NT2/D1 (cell line): ENCODE data around the gene RBP5.

Experiments used
- DNase-seq: peaks from one replicate; pipeline ENCODE4 v3.0.0-alpha.2; 2011; ENCODE audit warnings: low read depth, low spot score
- H3K27me3 ChIP-seq: 2 replicates; pipeline ENCODE4 v1.6.0; 2011; ENCODE audit warnings: mild to moderate bottlenecking; ENCODE audit not compliant: insufficient read length, insufficient read depth
- H3K36me3 ChIP-seq: 2 replicates; pipeline ENCODE4 v1.6.1; 2011; ENCODE audit warnings: mild to moderate bottlenecking, low read length, mixed read lengths; ENCODE audit not compliant: insufficient read depth, insufficient read length
- H3K4me1 ChIP-seq: 2 replicates; pipeline ENCODE4 v1.5.1; 2011; ENCODE audit not compliant: insufficient read depth, insufficient read length
- H3K4me3 ChIP-seq: 2 replicates; pipeline ENCODE4 v1.5.1; 2011; ENCODE audit warnings: low read depth; ENCODE audit not compliant: insufficient read length
- H3K9ac ChIP-seq: 2 replicates; pipeline ENCODE4 v1.6.0; 2011; ENCODE audit warnings: low read depth; ENCODE audit not compliant: insufficient read length
- H3K9me3 ChIP-seq: 2 replicates; pipeline ENCODE4 v1.5.1; 2011; ENCODE audit warnings: mild to moderate bottlenecking, low read length; ENCODE audit not compliant: insufficient read depth
- SUZ12 ChIP-seq: IDR thresholded peaks from 2 replicates; pipeline ENCODE4 v1.6.1; 2011; ENCODE audit not compliant: insufficient read length, insufficient read depth; ENCODE audit errors: extremely low read depth
- YY1 ChIP-seq: IDR thresholded peaks from 2 replicates; pipeline ENCODE4 v1.6.1; 2011; ENCODE audit not compliant: insufficient read length, insufficient read depth
- ZNF274 ChIP-seq: IDR thresholded peaks from 2 replicates; pipeline ENCODE4 v1.6.1; 2011; ENCODE audit warnings: mild to moderate bottlenecking, low read depth, low read length

Gene RBP5

DNA sequence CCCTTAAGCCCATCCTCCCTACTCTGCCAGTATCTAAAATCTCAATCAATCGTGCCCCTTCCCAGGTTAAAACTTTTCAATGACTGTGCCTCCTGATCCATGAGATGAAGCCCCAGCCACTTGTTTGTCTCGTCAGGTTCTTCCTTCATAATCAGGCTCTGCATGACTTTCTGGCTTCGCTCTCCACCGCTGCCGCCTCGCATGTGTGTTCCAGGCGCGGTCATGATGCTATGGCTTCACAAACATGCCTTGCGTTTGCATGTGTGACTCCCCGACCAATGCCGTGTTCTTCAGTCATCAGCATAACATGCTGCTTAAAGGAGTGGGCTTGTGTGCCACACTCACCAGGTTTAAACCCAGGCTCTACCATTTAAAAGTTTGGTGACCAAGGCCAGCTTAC, 14.7 kb downstream of the RBP5 start:
- DNase-seq = no peak
- no peak overlapping the region for H3K4me3 ChIP-seq
- H3K9me3 ChIP-seq = no peaks in the 10 kb centered on the region
- peaks cover 9% of the 10 kb centered on the region for H3K4me1 ChIP-seq
- peak overlapping the region; percentile 45 for H3K9ac ChIP-seq
- peaks cover 45% of the 10 kb centered on the region for H3K36me3 ChIP-seq
- TF ChIP-seq ZNF274 (no peak), SUZ12 (no peak), YY1 (no peak)
- H3K27me3 ChIP-seq = peaks cover 13% of the 10 kb centered on the region

GRCh38 chr12:7113389-7113871, 15.3 kb downstream of the RBP5 start:
- H3K9ac ChIP-seq = peak overlapping the region; percentile 45
- DNase-seq = peak; percentile 76
- no peak for TF ChIP-seq SUZ12
- TF ChIP-seq ZNF274 = no peak
- no peak for TF ChIP-seq YY1
- H3K4me1 ChIP-seq = peaks cover 9% of the 10 kb centered on the region
- peaks cover 43% of the 10 kb centered on the region for H3K36me3 ChIP-seq
- peaks cover 13% of the 10 kb centered on the region for H3K27me3 ChIP-seq
- no peak overlapping the region for H3K4me3 ChIP-seq
- H3K9me3 ChIP-seq = no peaks in the 10 kb centered on the region

GRCh38 chr12:7112041-7112440, 16.6 kb downstream of the RBP5 start:
- no peak overlapping the region for H3K9ac ChIP-seq
- DNase-seq = no peak
- peaks cover under 1% of the 10 kb centered on the region for H3K9me3 ChIP-seq
- peaks cover 29% of the 10 kb centered on the region for H3K36me3 ChIP-seq
- no peak overlapping the region for H3K4me3 ChIP-seq
- H3K27me3 ChIP-seq = peaks cover 13% of the 10 kb centered on the region
- TF ChIP-seq YY1 (no peak), ZNF274 (no peak), SUZ12 (no peak)
- H3K4me1 ChIP-seq = peaks cover 13% of the 10 kb centered on the region

DNA sequence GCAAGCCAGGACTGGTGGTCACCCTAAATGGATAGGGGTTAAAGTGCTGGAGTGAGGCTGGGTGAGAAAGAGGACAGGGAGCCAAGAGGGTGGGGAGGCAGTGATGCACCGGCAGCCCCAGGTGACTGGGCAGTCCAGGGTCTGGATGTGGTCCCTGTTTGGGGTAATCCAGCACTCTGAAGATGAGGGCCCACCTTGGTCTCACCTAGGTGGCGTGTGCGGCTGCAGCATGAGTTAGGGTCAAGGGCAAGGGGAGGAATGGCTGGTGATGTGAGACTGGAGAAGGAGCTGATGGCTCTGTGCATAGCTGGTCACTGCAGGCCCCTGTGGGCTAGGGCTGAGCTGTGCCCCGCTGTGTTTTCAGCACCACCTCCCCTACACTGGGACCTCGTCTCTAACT, 18.0 kb downstream of the RBP5 start:
- Histone ChIP-seq H3K9ac (no peak overlapping the region), H3K9me3 (peaks cover 15% of the 10 kb centered on the region), H3K4me3 (no peak overlapping the region), H3K27me3 (peaks cover 13% of the 10 kb centered on the region), H3K4me1 (peaks cover 13% of the 10 kb centered on the region), H3K36me3 (peaks cover 24% of the 10 kb centered on the region)
- TF ChIP-seq SUZ12 (no peak), ZNF274 (no peak), YY1 (no peak)
- DNase-seq = no peak

GRCh38 chr12:7109572-7109920, 19.1 kb downstream of the RBP5 start:
- Histone ChIP-seq H3K4me3 (peak overlapping the region; percentile 66), H3K9me3 (peaks cover 17% of the 10 kb centered on the region), H3K27me3 (peaks cover 13% of the 10 kb centered on the region), H3K4me1 (peaks cover 13% of the 10 kb centered on the region), H3K9ac (peak overlapping the region; percentile 79), H3K36me3 (peaks cover 18% of the 10 kb centered on the region)
- DNase-seq = no peak
- TF ChIP-seq ZNF274 = no peak
- TF ChIP-seq YY1 = no peak
- TF ChIP-seq SUZ12 = no peak

DNA sequence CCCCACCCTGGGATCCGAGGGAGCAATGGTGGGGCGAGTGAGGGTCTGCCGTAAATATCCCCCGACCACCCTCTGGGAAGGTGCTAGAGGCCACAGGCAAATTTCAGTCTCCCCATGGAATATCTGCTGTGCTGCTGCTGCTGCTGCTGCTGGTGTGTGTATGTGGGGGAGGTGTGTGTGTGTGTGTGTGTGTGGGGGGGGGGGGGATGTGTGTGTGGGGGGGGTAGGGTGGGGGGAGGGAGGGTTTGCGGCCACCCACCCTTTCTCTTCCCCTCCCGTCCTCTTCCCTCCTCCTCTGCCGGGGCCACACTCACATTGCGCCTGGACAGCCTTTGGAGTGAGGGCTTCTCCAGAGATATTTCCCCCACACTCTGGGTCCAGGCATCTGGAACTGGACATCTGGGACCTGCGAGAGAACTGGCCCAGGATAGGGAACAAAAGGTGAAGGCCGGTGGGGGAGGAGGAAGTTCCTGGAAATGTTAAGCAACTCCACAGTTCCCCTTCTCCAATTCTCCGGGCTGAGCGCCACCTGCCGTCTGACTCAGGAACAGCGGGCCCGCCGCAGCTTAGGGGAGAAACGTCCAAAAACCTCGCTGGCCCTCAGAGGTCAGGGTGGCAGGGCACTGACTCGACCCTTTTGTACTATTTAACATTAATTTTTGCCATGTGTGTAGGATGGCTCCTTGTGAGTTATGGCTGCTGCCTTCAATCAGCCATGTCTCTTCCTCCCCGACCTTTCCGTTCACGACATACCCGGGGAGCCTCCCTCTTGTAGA, 19.7 kb downstream of the RBP5 start, which contains the start of gene C1RL:
Gene C1RL, minus strand, starts transcription at position 419 of the 776 bp plus-strand sequence. Its CDS starts 34 bp downstream, at position 385.
- Histone ChIP-seq H3K36me3 (peaks cover 17% of the 10 kb centered on the region), H3K27me3 (peaks cover 13% of the 10 kb centered on the region), H3K4me3 (peak within 1 kb of the TSS; percentile 66), H3K9me3 (peaks cover 17% of the 10 kb centered on the region), H3K9ac (peak within 1 kb of the TSS; percentile 86), H3K4me1 (peaks cover 13% of the 10 kb centered on the region)
- peak; percentile 93 for DNase-seq
- TF ChIP-seq YY1 (no peak), SUZ12 (no peak), ZNF274 (no peak)

DNA sequence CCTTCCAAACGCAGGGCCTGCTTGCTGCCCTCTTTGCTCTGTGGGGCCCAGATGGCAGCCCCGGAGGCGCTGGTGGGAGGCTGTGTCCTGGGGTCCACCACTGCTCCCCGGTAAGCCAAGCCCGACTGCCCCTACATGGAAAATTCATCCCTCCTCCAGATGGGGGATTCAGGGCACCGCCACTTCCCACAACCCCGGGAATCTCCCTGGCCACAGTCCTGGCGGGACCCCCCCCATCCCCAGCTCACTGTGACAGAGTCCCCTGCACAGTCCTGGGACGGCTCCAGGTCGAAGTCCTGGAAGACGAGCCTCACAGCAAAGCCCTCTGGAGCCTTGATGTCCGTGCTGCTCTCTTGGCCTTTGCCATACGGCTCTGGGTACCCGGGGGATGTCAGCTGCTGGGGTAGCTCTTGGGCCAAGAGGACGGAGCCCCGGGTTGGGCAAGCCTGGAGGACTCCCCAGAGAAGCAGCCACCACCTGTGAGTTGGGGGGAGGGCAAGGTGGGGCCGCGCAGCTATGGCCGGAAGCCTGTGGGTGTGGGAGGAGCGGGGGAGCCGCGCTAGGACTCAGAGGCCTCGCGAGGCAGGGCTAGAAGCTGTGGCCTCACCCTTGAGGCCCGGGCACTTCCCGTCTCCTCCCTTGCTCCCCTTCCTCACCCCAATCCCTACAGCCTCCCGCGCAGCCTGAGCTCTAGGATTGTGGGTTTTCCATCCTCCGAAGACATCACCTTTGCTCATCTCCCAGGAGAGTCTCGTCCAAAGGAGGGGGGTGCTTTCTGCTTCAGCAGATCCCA, 20.5 kb downstream of the RBP5 start:
- TF ChIP-seq ZNF274 = no peak
- TF ChIP-seq YY1 = no peak
- TF ChIP-seq SUZ12 = no peak
- peaks cover 13% of the 10 kb centered on the region for H3K27me3 ChIP-seq
- peaks cover 18% of the 10 kb centered on the region for H3K36me3 ChIP-seq
- peak overlapping the region; percentile 66 for H3K4me3 ChIP-seq
- H3K9me3 ChIP-seq = peaks cover 17% of the 10 kb centered on the region
- DNase-seq = no peak
- H3K9ac ChIP-seq = peak overlapping the region; percentile 86
- peaks cover 8% of the 10 kb centered on the region for H3K4me1 ChIP-seq
